LoVo (cell line): ENCODE data around the gene KAT8.

Experiments
- DNase-seq: peaks from one replicate; pipeline ENCODE4 v3.0.0-alpha.2; 2016; ENCODE audit warnings: low spot score

The KAT8 gene

GRCh38 chr16:31117384-31118222, at the start of gene KAT8:
TSS of gene KAT8 (plus strand) at chr16:31117664. CDS start at chr16:31117682, 18 bp downstream.
- peak; percentile 97 for DNase-seq

GRCh38 chr16:31071861-31072260, 45.6 kb upstream of the KAT8 start:
- no peak for DNase-seq

- DNase-seq: no peak
These were observed 44.8 kb upstream of the KAT8 start for GRCh38 chr16:31072540-31073141.

GRCh38 chr16:31073142-31073969, 44.1 kb upstream of the KAT8 start:
- peak; percentile 90 for DNase-seq

GRCh38 chr16:31073970-31074813, 43.3 kb upstream of the KAT8 start, which contains the start of the genes ZNF646 and ZNF668:
TSS of gene ZNF646 (plus strand) at chr16:31074422. CDS start at chr16:31076325, 1,903 bp downstream.
TSS of gene ZNF668 (minus strand) at chr16:31074240. CDS start at chr16:31064459, 9,781 bp downstream.
- peak; percentile 100 for DNase-seq

- DNase-seq: no peak
These were observed 42.7 kb upstream of the KAT8 start for GRCh38 chr16:31074814-31075183.

GRCh38 chr16:31076319-31076718, 41.1 kb upstream of the KAT8 start:
- DNase-seq: no peak

- DNase-seq: no peak
These were observed 40.4 kb upstream of the KAT8 start for GRCh38 chr16:31077024-31077423.

GRCh38 chr16:31077592-31078396, 39.7 kb upstream of the KAT8 start:
- DNase-seq: no peak

- no peak for DNase-seq
These were observed 38.7 kb upstream of the KAT8 start for GRCh38 chr16:31078597-31079341.

- DNase-seq: no peak
These were observed 38.0 kb upstream of the KAT8 start for GRCh38 chr16:31079342-31079944.

GRCh38 chr16:31080035-31080629, 37.3 kb upstream of the KAT8 start:
- DNase-seq: no peak

GRCh38 chr16:31080756-31081419, 36.6 kb upstream of the KAT8 start:
- DNase-seq: no peak

GRCh38 chr16:31081428-31082351, 35.8 kb upstream of the KAT8 start:
- no peak for DNase-seq

GRCh38 chr16:31082368-31083045, 35.0 kb upstream of the KAT8 start:
- no peak for DNase-seq

GRCh38 chr16:31083081-31083480, 34.4 kb upstream of the KAT8 start:
- DNase-seq: no peak

- DNase-seq: no peak
These were observed 33.9 kb upstream of the KAT8 start for GRCh38 chr16:31083556-31083955.
